Activated naive CD4-positive, alpha-beta T cell treated with anti-CD3 and anti-CD28 coated beads for 36 hours (primary cell): ENCODE measurements around the gene MLIP. TPM values are rescaled to one million over a fixed set of nuclear protein-coding genes. Genes with fewer than 3 reads are reported as not detected.

ENCODE experiments used
- CTCF ChIA-PET: fragments of 350-600 bp; sonication (Branson Sonifier 250); formaldehyde crosslinking; loops from one replicate; lab custom pipeline; 2021; ENCODE audit warnings: antibody characterized with exemption; lab: Charles Lee
- DNase-seq: peaks from one replicate; pipeline ENCODE4 v3.0.0-alpha.2; 2020
- H3K27ac Mint-ChIP-seq: one replicate; pipeline ENCODE4 v1.8.0; 2021; ENCODE audit warnings: mild to moderate bottlenecking, mixed read lengths
- H3K27me3 Mint-ChIP-seq: one replicate; pipeline ENCODE4 v1.8.0; 2021; ENCODE audit warnings: low read depth, mixed read lengths
- H3K36me3 Mint-ChIP-seq: one replicate; pipeline ENCODE4 v1.8.0; 2021; ENCODE audit warnings: low read depth, mixed read lengths
- H3K4me1 Mint-ChIP-seq: one replicate; pipeline ENCODE4 v1.8.0; 2021; ENCODE audit warnings: low read depth, mixed read lengths
- H3K4me3 Mint-ChIP-seq: one replicate; pipeline ENCODE4 v1.8.0; 2021; ENCODE audit warnings: mild to moderate bottlenecking, moderate library complexity, mixed read lengths
- H3K9me3 Mint-ChIP-seq: one replicate; pipeline ENCODE4 v1.8.0; 2021; ENCODE audit warnings: mixed read lengths
- intact Hi-C: fragments of 100-400 bp; cut with micrococcal nuclease; formaldehyde crosslinking; loops from one replicate; pipeline ENCODE4 v1.15.1; 2023
- total RNA-seq, 2 experiments: library from RNA; stranded (reverse); gene quantifications; one replicate each; pipeline ENCODE4 v1.2.3, GENCODE V29; 2021

The MLIP gene
- total RNA-seq, 2 experiments from 2014 or later, result not detected

- Mint-ChIP-seq H3K27ac (no peak overlapping the region), H3K36me3 (no peaks in the 10 kb centered on the region), H3K9me3 (peaks cover 2% of the 10 kb centered on the region), H3K4me3 (no peak overlapping the region), H3K27me3 (no peaks in the 10 kb centered on the region), H3K4me1 (no peaks in the 10 kb centered on the region)
- DNase-seq, result no peak
- intact Hi-C loops, result no loop called here
- CTCF ChIA-PET, result no interaction called here
Measured at GRCh38 chr6:54252496-54252895, 141.3 kb downstream of the MLIP start.

- no peak overlapping the region for H3K4me3 Mint-ChIP-seq
- no peaks in the 10 kb centered on the region for H3K36me3 Mint-ChIP-seq
- CTCF ChIA-PET, result no interaction called here
- H3K9me3 Mint-ChIP-seq, result peaks cover 2% of the 10 kb centered on the region
- no peak overlapping the region for H3K27ac Mint-ChIP-seq
- H3K27me3 Mint-ChIP-seq, result no peaks in the 10 kb centered on the region
- no peaks in the 10 kb centered on the region for H3K4me1 Mint-ChIP-seq
- intact Hi-C loops, result no loop called here
- DNase-seq, result no peak
Measured at GRCh38 chr6:54252916-54253315, 141.7 kb downstream of the MLIP start.

- Mint-ChIP-seq H3K4me1 (no peaks in the 10 kb centered on the region), H3K27me3 (no peaks in the 10 kb centered on the region), H3K27ac (no peak overlapping the region), H3K36me3 (no peaks in the 10 kb centered on the region), H3K9me3 (peaks cover 2% of the 10 kb centered on the region), H3K4me3 (no peak overlapping the region)
- CTCF ChIA-PET, result no interaction called here
- intact Hi-C loops, result no loop called here
- DNase-seq, result no peak
Measured at GRCh38 chr6:54254886-54255285, 143.6 kb downstream of the MLIP start.

- H3K4me1 Mint-ChIP-seq, result no peaks in the 10 kb centered on the region
- DNase-seq, result no peak
- no peak overlapping the region for H3K4me3 Mint-ChIP-seq
- no peaks in the 10 kb centered on the region for H3K27me3 Mint-ChIP-seq
- peaks cover 2% of the 10 kb centered on the region for H3K9me3 Mint-ChIP-seq
- H3K27ac Mint-ChIP-seq, result no peak overlapping the region
- intact Hi-C loops, result no loop called here
- H3K36me3 Mint-ChIP-seq, result no peaks in the 10 kb centered on the region
- CTCF ChIA-PET, result no interaction called here
Measured at GRCh38 chr6:54255886-54256285, 144.6 kb downstream of the MLIP start.

GRCh38 chr6:54260025-54260424 lies 148.8 kb downstream of the MLIP start:
- H3K36me3 Mint-ChIP-seq, result no peaks in the 10 kb centered on the region
- no peak overlapping the region for H3K27ac Mint-ChIP-seq
- no peaks in the 10 kb centered on the region for H3K9me3 Mint-ChIP-seq
- intact Hi-C loops, result loop anchor here (10.0 kb wide), 1 partner anchor 275 kb away; no protein-coding TSS in a partner anchor
- no peaks in the 10 kb centered on the region for H3K27me3 Mint-ChIP-seq
- H3K4me1 Mint-ChIP-seq, result no peaks in the 10 kb centered on the region
- CTCF ChIA-PET, result interaction anchor here (0.6 kb wide), 1 partner anchor 122 kb away, joined by 3 read pairs; no protein-coding TSS in a partner anchor
- DNase-seq, result no peak
- H3K4me3 Mint-ChIP-seq, result no peak overlapping the region

- CTCF ChIA-PET, result no interaction called here
- H3K27me3 Mint-ChIP-seq, result no peaks in the 10 kb centered on the region
- H3K27ac Mint-ChIP-seq, result no peak overlapping the region
- intact Hi-C loops, result loop anchor here (10.0 kb wide), 1 partner anchor 278 kb away; no protein-coding TSS in a partner anchor
- H3K4me1 Mint-ChIP-seq, result no peaks in the 10 kb centered on the region
- H3K36me3 Mint-ChIP-seq, result no peaks in the 10 kb centered on the region
- no peak overlapping the region for H3K4me3 Mint-ChIP-seq
- H3K9me3 Mint-ChIP-seq, result peaks cover 2% of the 10 kb centered on the region
- DNase-seq, result no peak
Measured at GRCh38 chr6:54262499-54262898, 151.3 kb downstream of the MLIP start.

GRCh38 chr6:54262971-54263370 lies 151.7 kb downstream of the MLIP start:
- DNase-seq, result no peak
- Mint-ChIP-seq H3K27ac (no peak overlapping the region), H3K4me3 (no peak overlapping the region), H3K4me1 (no peaks in the 10 kb centered on the region), H3K27me3 (no peaks in the 10 kb centered on the region), H3K9me3 (peaks cover 2% of the 10 kb centered on the region), H3K36me3 (no peaks in the 10 kb centered on the region)
- intact Hi-C loops, result loop anchor here (10.0 kb wide), 1 partner anchor 278 kb away; no protein-coding TSS in a partner anchor
- CTCF ChIA-PET, result no interaction called here

- DNase-seq, result no peak
- CTCF ChIA-PET, result no interaction called here
- Mint-ChIP-seq H3K4me1 (no peaks in the 10 kb centered on the region), H3K4me3 (no peak overlapping the region), H3K27me3 (peaks cover 4% of the 10 kb centered on the region), H3K9me3 (peaks cover 2% of the 10 kb centered on the region), H3K36me3 (no peaks in the 10 kb centered on the region), H3K27ac (no peak overlapping the region)
- intact Hi-C loops, result loop anchor here (10.0 kb wide), 1 partner anchor 280 kb away; no protein-coding TSS in a partner anchor
Measured at GRCh38 chr6:54264581-54265272, 153.5 kb downstream of the MLIP start.

- DNase-seq, result no peak
- H3K27ac Mint-ChIP-seq, result no peak overlapping the region
- H3K9me3 Mint-ChIP-seq, result peaks cover 2% of the 10 kb centered on the region
- H3K27me3 Mint-ChIP-seq, result peaks cover 4% of the 10 kb centered on the region
- CTCF ChIA-PET, result no interaction called here
- intact Hi-C loops, result loop anchor here (10.0 kb wide), 1 partner anchor 282 kb away; no protein-coding TSS in a partner anchor
- no peaks in the 10 kb centered on the region for H3K4me1 Mint-ChIP-seq
- H3K4me3 Mint-ChIP-seq, result no peak overlapping the region
- H3K36me3 Mint-ChIP-seq, result no peaks in the 10 kb centered on the region
Measured at GRCh38 chr6:54266400-54266923, 155.2 kb downstream of the MLIP start.

GRCh38 chr6:54267798-54268197 lies 156.6 kb downstream of the MLIP start:
- H3K9me3 Mint-ChIP-seq, result peaks cover 2% of the 10 kb centered on the region
- no peaks in the 10 kb centered on the region for H3K36me3 Mint-ChIP-seq
- peaks cover 4% of the 10 kb centered on the region for H3K27me3 Mint-ChIP-seq
- no peak overlapping the region for H3K4me3 Mint-ChIP-seq
- no peak overlapping the region for H3K27ac Mint-ChIP-seq
- no peak for DNase-seq
- intact Hi-C loops, result loop anchor here (10.0 kb wide), 1 partner anchor 283 kb away; no protein-coding TSS in a partner anchor
- no peaks in the 10 kb centered on the region for H3K4me1 Mint-ChIP-seq
- CTCF ChIA-PET, result no interaction called here

- no peak overlapping the region for H3K27ac Mint-ChIP-seq
- CTCF ChIA-PET, result no interaction called here
- intact Hi-C loops, result no loop called here
Measured at GRCh38 chr6:54273214-54273820, 162.1 kb downstream of the MLIP start.

GRCh38 chr6:54274383-54274782 lies 163.1 kb downstream of the MLIP start:
- H3K36me3 Mint-ChIP-seq, result no peaks in the 10 kb centered on the region
- peaks cover 6% of the 10 kb centered on the region for H3K9me3 Mint-ChIP-seq
- H3K27me3 Mint-ChIP-seq, result no peaks in the 10 kb centered on the region
- no peak overlapping the region for H3K27ac Mint-ChIP-seq
- H3K4me1 Mint-ChIP-seq, result no peaks in the 10 kb centered on the region
- intact Hi-C loops, result no loop called here
- no peak overlapping the region for H3K4me3 Mint-ChIP-seq
- CTCF ChIA-PET, result no interaction called here
- DNase-seq, result no peak

More at GRCh38 chr6:54273214-54273820, 162.1 kb downstream of the MLIP start:
- Mint-ChIP-seq H3K36me3 (no peaks in the 10 kb centered on the region), H3K4me3 (no peak overlapping the region), H3K9me3 (peaks cover 2% of the 10 kb centered on the region), H3K27me3 (peaks cover 4% of the 10 kb centered on the region), H3K4me1 (no peaks in the 10 kb centered on the region)
- no peak for DNase-seq
